NB4 (cell line): ENCODE measurements around the gene PAH.

Experiments
- DNase-seq: peaks from one replicate; pipeline ENCODE4 v3.0.0; 2010; ENCODE audit warnings: low read depth
- H3K4me3 ChIP-seq: one replicate; pipeline ENCODE4 v1.5.1; 2011; ENCODE audit warnings: mild to moderate bottlenecking, low read depth, low read length, moderate library complexity
- MYC ChIP-seq: IDR thresholded peaks from 2 replicates; pipeline ENCODE4 v1.6.1; 2011; ENCODE audit warnings: low read depth, low read length
- POLR2A ChIP-seq: IDR thresholded peaks from 2 replicates; pipeline ENCODE4 v1.6.1; 2011; ENCODE audit warnings: mild to moderate bottlenecking; ENCODE audit not compliant: insufficient read length; ENCODE audit errors: extremely low read depth
- TF ChIP-seq, protein P1 (sequence below): IDR thresholded peaks from 2 replicates; pipeline ENCODE4 v1.6.1; 2011; ENCODE audit warnings: low read depth, low read length
- TF ChIP-seq, protein P2 (sequence below): IDR thresholded peaks from one replicate; pipeline ENCODE4 v1.5.1; 2012; ENCODE audit warnings: low read depth, low read length

The PAH gene

DNA sequence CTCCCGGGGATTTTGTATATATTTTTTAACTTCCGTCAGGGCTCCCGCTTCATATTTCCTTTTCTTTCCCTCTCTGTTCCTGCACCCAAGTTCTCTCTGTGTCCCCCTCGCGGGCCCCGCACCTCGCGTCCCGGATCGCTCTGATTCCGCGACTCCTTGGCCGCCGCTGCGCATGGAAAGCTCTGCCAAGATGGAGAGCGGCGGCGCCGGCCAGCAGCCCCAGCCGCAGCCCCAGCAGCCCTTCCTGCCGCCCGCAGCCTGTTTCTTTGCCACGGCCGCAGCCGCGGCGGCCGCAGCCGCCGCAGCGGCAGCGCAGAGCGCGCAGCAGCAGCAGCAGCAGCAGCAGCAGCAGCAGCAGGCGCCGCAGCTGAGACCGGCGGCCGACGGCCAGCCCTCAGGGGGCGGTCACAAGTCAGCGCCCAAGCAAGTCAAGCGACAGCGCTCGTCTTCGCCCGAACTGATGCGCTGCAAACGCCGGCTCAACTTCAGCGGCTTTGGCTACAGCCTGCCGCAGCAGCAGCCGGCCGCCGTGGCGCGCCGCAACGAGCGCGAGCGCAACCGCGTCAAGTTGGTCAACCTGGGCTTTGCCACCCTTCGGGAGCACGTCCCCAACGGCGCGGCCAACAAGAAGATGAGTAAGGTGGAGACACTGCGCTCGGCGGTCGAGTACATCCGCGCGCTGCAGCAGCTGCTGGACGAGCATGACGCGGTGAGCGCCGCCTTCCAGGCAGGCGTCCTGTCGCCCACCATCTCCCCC lies 41.2 kb upstream of the PAH start:
- TF ChIP-seq, protein P1, sequence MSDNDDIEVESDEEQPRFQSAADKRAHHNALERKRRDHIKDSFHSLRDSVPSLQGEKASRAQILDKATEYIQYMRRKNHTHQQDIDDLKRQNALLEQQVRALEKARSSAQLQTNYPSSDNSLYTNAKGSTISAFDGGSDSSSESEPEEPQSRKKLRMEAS: no peak
- TF ChIP-seq POLR2A (no peak), MYC (no peak)
- TF ChIP-seq, protein P2, sequence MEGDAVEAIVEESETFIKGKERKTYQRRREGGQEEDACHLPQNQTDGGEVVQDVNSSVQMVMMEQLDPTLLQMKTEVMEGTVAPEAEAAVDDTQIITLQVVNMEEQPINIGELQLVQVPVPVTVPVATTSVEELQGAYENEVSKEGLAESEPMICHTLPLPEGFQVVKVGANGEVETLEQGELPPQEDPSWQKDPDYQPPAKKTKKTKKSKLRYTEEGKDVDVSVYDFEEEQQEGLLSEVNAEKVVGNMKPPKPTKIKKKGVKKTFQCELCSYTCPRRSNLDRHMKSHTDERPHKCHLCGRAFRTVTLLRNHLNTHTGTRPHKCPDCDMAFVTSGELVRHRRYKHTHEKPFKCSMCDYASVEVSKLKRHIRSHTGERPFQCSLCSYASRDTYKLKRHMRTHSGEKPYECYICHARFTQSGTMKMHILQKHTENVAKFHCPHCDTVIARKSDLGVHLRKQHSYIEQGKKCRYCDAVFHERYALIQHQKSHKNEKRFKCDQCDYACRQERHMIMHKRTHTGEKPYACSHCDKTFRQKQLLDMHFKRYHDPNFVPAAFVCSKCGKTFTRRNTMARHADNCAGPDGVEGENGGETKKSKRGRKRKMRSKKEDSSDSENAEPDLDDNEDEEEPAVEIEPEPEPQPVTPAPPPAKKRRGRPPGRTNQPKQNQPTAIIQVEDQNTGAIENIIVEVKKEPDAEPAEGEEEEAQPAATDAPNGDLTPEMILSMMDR: no peak
- DNase-seq: no peak
- no peak overlapping the region for H3K4me3 ChIP-seq

DNA sequence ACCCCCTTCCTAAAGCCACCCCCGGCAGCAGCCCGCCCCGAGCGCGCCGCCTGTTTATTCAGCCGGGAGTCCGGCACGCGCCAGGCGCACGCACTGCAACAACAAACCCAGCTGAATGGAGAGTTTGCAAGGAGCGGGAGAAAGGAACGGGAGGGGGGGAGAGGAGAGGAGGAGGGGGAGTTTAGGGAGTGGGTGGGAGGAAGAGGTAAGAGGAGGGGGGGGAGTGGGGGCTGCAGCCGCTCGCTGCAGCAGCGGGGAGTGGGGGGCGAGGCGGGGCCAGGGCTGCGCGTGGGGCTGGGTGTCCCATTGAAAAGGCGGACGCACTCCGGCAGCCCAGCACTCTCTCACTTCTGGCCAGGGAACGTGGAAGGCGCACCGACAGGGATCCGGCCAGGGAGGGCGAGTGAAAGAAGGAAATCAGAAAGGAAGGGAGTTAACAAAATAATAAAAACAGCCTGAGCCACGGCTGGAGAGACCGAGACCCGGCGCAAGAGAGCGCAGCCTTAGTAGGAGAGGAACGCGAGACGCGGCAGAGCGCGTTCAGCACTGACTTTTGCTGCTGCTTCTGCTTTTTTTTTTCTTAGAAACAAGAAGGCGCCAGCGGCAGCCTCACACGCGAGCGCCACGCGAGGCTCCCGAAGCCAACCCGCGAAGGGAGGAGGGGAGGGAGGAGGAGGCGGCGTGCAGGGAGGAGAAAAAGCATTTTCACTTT lies 40.5 kb upstream of the PAH start, which contains the start of gene ASCL1:
Gene ASCL1 (plus strand): TSS at position 336 of the 712 bp plus-strand sequence. CDS start 571 bp downstream, outside the sequence.
- no peak for DNase-seq
- TF ChIP-seq, protein P2: no peak
- no peak for TF ChIP-seq MYC
- TF ChIP-seq, protein P1: no peak
- no peak for TF ChIP-seq POLR2A
- H3K4me3 ChIP-seq: no peak within 1 kb of the TSS

DNA sequence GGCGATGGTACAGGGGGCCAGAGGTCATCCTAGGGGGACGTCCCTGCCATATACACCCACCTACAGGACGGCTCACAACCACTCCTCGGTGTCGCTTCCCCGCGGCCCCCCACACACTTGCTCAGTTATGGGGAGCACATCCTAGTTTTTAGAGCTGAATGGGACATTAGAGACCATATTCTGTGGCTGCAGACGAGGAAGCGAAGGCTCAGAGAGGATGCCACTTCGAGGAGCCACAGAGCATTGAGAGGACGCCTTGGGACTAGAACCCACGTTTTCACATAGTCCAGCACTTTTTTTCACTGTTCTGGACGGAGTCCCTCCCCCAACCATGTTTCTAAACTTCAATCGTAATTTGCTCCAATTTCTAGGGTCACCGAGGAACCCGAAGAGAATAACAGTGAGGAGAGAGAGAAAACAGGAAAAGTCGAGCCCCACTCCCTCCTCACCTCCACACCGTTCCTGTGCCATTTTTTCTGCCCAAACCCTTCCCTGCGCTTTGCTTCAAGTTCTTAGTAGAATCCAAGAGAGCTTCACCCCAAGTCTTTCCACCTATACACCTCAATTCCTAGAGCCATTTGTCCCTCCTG lies 39.8 kb upstream of the PAH start:
- TF ChIP-seq POLR2A (no peak), MYC (no peak)
- TF ChIP-seq, protein P2: no peak
- TF ChIP-seq, protein P1: no peak
- DNase-seq: no peak

DNA sequence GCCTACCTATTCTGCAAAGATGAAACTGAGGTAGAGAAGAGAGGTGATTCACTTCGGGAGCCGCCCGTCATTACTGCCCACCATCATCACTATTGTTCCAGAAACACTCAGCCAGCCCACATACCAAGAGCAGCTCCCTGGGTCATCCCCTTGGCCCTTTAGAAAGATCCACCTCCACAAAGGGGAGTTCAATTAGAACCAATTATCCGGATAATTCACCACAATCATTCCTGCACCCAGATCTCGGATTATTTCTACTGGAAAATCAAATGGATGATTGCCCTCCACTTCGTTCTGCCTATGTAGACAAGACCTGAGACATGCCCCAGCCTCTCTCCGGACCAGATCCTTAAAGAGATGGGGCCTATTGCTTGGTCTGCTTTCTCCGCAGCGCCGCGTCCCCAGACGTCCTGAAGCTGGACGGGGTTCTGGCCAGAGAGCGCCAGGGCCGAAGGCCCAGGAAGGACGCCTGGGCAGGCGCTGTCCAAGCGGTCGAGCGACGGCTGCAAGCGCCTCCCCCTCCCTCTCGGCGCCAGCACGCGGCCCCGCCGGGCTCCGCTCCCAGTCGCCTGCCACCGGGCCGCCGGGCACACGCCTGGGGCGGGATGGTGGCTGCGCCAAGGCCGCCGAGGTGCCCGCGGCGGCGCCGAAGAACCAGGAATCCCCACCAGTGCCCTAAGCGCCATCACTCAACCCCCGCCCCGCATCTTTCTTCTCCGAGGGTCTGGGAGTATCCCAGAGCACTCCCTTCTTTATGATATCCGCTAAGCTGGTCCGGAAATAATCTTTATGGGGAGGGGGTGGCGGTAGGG lies 39.1 kb upstream of the PAH start:
- H3K4me3 ChIP-seq: no peak overlapping the region
- TF ChIP-seq, protein P2: no peak
- TF ChIP-seq POLR2A: no peak
- TF ChIP-seq, protein P1: no peak
- no peak for TF ChIP-seq MYC
- DNase-seq: no peak

More for the DNA sequence above, 39.8 kb upstream of the PAH start:
- H3K4me3 ChIP-seq: no peak overlapping the region

DNA sequence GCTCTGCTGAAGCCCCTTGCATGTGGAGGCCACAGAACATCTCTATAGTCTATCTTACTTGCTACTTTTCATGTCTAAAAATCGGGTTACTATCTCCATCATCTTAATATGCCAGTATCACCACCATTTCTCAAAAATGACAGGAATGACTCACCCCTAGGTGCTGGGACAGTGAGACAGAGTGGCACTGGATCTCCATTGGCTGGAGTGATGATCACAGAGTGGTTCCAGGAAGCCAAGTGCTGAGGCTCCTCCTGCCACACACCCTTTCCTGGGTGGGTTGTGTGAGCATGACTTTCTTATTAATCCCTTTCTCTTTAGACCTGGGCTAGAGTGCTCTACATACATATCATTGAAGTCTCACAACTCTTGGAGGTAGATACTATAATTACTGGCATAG lies 37.1 kb upstream of the PAH start:
- no peak overlapping the region for H3K4me3 ChIP-seq
- no peak for DNase-seq
- TF ChIP-seq POLR2A (no peak), MYC (no peak)
- TF ChIP-seq, protein P2: no peak
- TF ChIP-seq, protein P1: no peak
